ENCODE results near the gene RBMS3.
"Not testable (repeated sequence)": the region's sequence is repeated elsewhere in the genome, so short reads cannot be mapped to it uniquely, and the experiment has no call there.

The RBMS3 gene

DNA sequence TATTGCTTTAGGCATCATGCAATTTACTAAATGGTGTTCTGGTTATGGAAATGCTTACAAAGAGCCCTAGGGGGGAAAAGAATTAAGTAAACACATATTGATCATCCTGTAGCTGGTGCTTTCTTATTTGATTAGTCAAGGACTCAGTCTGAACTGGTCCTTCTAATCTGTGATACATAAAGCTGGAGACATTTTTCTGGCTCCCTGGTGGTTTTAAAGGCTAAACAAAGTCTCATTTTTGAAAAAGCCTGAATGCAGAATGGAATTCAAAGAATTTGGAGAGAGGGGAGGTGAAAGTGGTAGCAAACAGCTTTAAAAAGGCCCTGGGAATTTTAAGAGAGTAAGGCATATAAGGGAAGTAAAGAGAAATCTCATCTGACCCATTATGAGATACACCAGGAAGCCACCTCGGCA lies 149.7 kb downstream of the RBMS3 start:
- no peak for DNase-seq (ENCODE audit: low spot score)

GRCh38 chr3:29436612-29437323 lies 155.9 kb downstream of the RBMS3 start:
- no peak for DNase-seq (ENCODE audit: low spot score)

GRCh38 chr3:29438580-29438979 lies 157.7 kb downstream of the RBMS3 start:
- DNase-seq (ENCODE audit: low spot score) = no peak

DNA sequence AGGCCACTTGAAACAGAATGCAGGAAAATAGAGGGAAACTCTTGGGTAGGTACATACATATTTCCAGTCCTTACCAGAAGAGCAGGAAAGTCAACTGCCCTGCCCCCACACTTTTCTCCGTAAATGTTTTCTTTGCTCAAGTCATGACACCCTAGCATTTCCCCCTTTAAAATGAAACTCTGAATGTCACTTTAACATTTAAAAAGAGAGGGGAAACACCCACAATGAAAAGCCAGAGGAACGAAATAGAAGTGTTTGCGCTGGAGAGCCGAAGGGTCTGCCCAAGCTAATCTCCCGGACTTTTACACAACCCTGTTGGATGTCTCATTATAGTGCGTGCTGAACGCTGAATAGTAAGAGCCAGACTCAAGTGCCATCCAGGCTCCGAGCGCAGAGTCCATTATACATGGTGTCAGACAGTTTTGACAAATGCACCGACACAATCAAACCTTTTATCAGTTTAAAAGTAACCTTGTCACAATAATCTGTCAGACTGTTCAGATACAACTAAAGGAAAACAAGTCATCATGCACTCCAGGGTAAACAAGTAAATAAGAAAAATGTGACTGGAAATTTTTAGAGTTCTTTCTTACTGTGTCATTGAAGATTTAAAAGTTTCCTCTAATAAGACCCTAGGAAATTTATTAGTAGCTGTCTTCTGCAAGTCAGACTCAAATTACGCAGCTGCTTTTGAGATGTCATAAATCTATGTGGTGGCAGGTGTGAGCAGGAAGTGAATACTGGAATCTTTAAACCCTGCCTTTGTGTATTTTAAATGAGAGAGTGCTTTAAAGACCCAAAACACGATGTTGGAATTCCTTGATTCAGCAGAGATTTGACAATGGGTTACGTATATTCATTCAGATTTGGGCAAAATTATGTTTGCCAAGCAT lies 159.8 kb downstream of the RBMS3 start:
- DNase-seq (ENCODE audit: low spot score) = no peak

- no peak for DNase-seq (ENCODE audit: low spot score)
Measured at GRCh38 chr3:29441422-29441821, 160.6 kb downstream of the RBMS3 start.

GRCh38 chr3:29447946-29448627 lies 167.2 kb downstream of the RBMS3 start:
- DNase-seq (ENCODE audit: low spot score) = no peak

GRCh38 chr3:29451920-29452319 lies 171.0 kb downstream of the RBMS3 start:
- DNase-seq (ENCODE audit: low spot score) = no peak

GRCh38 chr3:29452934-29453283 lies 172.0 kb downstream of the RBMS3 start:
- no peak for DNase-seq (ENCODE audit: low spot score)

GRCh38 chr3:29453284-29454001 lies 172.6 kb downstream of the RBMS3 start:
- no peak for DNase-seq (ENCODE audit: low spot score)

DNA sequence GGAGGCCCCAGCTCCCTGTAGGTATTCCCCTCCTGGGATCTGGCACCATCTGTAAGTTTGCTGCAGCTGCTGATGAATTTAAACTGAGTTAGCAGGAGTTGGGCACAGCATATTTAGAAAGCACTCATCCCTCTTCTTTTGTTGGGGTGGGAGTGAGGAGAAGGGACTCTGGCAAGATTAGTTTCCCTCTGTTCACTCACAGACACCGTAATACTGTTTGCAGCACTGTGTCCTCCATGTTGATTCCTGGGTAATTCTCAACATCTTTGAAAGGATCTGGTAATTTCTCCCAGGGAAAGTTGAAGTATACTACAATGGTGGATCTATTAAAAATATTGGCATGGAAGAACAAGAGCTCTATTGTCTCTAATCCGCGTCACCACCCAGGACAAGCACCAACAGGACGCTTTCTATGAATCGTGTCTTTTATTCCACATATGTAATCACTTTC lies 173.3 kb downstream of the RBMS3 start:
- DNase-seq (ENCODE audit: low spot score) = no peak

DNA sequence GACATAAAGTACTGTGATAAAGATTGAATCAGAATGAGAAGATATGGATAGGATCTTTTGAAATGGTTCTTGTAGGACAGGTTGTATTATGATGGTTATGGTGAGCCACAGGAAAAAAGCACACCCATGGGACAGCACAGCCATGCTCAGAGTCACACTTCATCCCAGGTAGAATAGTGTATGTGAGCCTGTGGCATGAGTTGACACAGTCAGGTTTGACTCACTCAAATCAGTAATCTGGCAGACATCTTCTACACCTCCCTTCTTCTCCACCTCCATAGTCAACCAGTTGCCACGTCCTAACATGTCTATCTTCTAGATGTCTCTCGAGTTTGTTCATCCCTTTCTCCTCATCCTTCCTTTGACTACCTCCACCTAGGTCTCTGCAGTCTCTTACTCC lies 176.0 kb downstream of the RBMS3 start:
- DNase-seq (ENCODE audit: low spot score) = no peak

DNA sequence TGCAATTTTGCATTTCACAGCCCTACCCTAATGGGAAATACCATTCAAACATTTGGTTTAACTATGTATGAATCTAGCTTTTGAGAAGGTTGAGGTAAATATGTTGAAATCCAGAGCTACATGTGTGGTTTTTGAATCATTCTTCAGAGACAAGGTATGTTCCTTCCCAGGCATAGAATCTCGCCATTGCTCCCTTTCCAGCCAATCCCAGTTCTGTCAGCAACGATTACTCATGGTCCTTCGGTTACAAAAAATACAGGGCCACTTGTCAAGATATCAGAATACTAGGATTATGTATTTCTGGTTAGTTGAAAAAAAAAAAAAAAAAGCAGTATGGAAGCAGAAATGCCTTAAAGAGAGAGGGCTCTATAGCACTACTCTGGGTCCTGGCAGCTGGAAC lies 182.4 kb downstream of the RBMS3 start:
- no peak for DNase-seq (ENCODE audit: low spot score)

GRCh38 chr3:29465836-29466235 lies 185.0 kb downstream of the RBMS3 start:
- DNase-seq (ENCODE audit: low spot score) = no peak

- no peak for DNase-seq (ENCODE audit: low spot score)
Measured at GRCh38 chr3:29466442-29466841, 185.6 kb downstream of the RBMS3 start.

DNA sequence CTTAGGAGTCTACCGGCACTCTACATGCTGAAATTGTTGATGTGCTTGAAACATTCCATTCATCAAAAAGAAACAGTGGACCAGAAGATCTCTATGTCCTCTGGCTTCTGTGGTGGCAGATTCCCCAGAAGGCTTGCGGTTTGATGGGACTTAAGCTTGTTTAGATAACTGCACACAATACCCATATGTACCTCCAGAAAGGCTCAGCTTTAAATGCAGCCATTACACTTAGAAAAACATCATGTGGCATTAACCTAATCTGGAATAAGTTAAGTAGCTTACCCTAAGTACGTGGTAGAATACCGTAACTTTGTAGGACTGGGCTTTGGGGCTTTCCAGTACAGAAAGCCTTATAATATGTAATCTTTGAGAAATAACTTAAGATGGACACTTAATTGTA lies 187.3 kb downstream of the RBMS3 start:
- peak; percentile 44 for DNase-seq (ENCODE audit: low spot score)

- DNase-seq (ENCODE audit: low spot score) = not testable (repeated sequence)
Measured at GRCh38 chr3:29473481-29474170, 192.8 kb downstream of the RBMS3 start.

GRCh38 chr3:29475305-29475840 lies 194.5 kb downstream of the RBMS3 start:
- no peak for DNase-seq (ENCODE audit: low spot score)

DNA sequence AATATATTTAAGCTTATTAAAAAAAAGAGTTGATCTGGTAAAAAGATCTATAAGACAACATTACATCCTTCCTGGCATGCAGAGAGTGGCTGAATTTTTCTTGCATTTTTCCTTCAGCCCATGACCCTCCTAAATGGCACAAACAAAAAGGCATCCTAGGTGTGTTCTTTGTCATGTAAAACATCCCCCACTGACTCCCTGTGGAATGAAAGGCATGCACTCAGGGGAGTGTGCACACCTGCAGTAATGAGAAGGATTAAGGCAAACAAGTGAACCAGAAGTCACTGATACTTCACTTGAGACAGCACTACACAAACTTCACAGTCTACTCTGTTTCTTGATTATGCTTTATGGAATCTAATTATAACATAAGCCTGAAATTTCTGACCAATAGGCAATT lies 195.0 kb downstream of the RBMS3 start:
- no peak for DNase-seq (ENCODE audit: low spot score)

GRCh38 chr3:29478611-29479010 lies 197.7 kb downstream of the RBMS3 start:
- no peak for DNase-seq (ENCODE audit: low spot score)

DNA sequence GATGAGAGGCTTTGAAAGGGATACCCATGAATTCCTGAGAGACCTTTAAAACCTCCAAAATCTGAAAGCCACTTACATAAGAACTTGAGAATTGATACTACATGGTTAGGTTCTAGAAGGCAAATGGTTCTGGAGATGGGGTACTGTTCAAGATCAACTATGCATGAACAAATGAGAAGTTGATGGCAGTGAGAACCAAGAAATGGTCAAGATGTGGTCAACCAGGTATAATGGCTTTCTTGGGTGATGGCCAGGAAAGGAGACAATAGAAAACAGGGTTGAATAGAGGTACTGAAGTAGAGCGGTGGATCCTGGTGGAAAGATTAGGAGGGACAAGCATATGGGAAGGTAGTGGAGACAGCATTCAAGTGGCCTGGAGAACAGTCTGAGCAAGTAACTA lies 200.4 kb downstream of the RBMS3 start:
- no peak for DNase-seq (ENCODE audit: low spot score)

All from D341Med (cell line).